ENCODE results near the gene CCDC57.
"Not testable (repeated sequence)": the region's sequence is repeated elsewhere in the genome, so short reads cannot be mapped to it uniquely, and the experiment has no call there.

Gene CCDC57

GRCh38 chr17:82149401-82150099, 63.1 kb downstream of the CCDC57 start:
- DNase-seq: no peak

GRCh38 chr17:82148997-82149396, 63.6 kb downstream of the CCDC57 start:
- no peak for DNase-seq

- no peak for DNase-seq
Measured at GRCh38 chr17:82148011-82148410, 64.6 kb downstream of the CCDC57 start.

- no peak for DNase-seq
Measured at GRCh38 chr17:82146663-82147654, 65.7 kb downstream of the CCDC57 start.

- no peak for DNase-seq
Measured at GRCh38 chr17:82145550-82146155, 67.0 kb downstream of the CCDC57 start.

- DNase-seq: no peak
Measured at GRCh38 chr17:82143333-82143732, 69.3 kb downstream of the CCDC57 start.

- not testable (repeated sequence) for DNase-seq
Measured at GRCh38 chr17:82139961-82140360, 72.7 kb downstream of the CCDC57 start.

- no peak for DNase-seq
Measured at GRCh38 chr17:82138511-82138992, 74.1 kb downstream of the CCDC57 start.

GRCh38 chr17:82134101-82134500, 78.5 kb downstream of the CCDC57 start:
- DNase-seq: no peak

GRCh38 chr17:82133166-82133953, 79.3 kb downstream of the CCDC57 start:
- DNase-seq: not testable (repeated sequence)

- DNase-seq: no peak
Measured at GRCh38 chr17:82129095-82129494, 83.5 kb downstream of the CCDC57 start.

GRCh38 chr17:82128287-82128686, 84.4 kb downstream of the CCDC57 start:
- DNase-seq: no peak

GRCh38 chr17:82127704-82128103, 84.9 kb downstream of the CCDC57 start:
- no peak for DNase-seq

- DNase-seq: no peak
Measured at GRCh38 chr17:82127315-82127595, 85.4 kb downstream of the CCDC57 start.

- no peak for DNase-seq
Measured at GRCh38 chr17:82126556-82127314, 85.9 kb downstream of the CCDC57 start.

- no peak for DNase-seq
Measured at GRCh38 chr17:82124101-82124500, 88.5 kb downstream of the CCDC57 start.

- no peak for DNase-seq
Measured at GRCh38 chr17:82121660-82122629, 90.7 kb downstream of the CCDC57 start.

- no peak for DNase-seq
Measured at GRCh38 chr17:82121246-82121645, 91.4 kb downstream of the CCDC57 start.

GRCh38 chr17:82120148-82120547, 92.5 kb downstream of the CCDC57 start:
- no peak for DNase-seq

GRCh38 chr17:82118815-82119380, 93.7 kb downstream of the CCDC57 start:
- DNase-seq: no peak
